Stimulated activated CD8-positive, alpha-beta memory T cell treated with anti-CD3 and anti-CD28 coated beads, Interleukin-12 subunit alpha, Interleukin-12 subunit beta, amount 100 ng/mL, for 4 hours (primary cell): ENCODE results near the gene MTRF1L.
"Not testable (repeated sequence)": the region's sequence is repeated elsewhere in the genome, so short reads cannot be mapped to it uniquely, and the experiment has no call there.

Experiments
- DNase-seq: peaks from one replicate; pipeline ENCODE4 v3.0.0-alpha.2; 2020; ENCODE audit warnings: low read depth

Gene MTRF1L

DNA sequence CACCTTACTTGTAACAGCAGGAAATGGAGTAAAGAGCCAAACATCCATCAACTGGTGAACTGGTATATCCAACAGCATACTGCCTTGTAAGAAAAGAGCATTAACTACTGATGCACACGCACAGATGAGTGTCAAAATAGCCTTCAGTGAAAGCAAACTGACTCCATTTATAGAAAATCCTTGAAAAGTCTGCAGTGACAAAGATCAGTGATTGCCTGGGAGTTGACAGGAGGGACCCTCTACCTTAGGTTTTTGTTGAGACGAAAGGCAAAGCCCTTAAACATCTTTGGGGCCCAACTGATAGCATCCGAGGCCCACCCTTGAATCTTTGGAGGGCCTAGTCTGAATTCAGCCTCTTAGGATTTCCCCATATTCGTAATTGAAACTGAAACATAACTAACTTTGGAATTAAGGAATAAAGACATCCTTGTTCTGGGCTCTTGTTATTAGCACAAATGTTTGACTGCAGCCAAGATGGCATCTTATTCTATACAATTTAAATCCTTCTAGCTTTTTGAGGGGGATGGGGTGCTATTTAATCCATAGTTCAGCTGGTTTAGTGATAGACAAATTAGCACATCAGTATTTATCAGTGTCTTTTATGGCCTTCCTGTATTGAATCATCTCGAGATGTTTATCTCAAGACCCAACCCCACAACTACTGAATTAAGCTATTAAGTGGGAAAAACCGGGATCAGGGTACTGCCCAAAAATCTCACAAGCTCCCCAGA lies 32.7 kb downstream of the MTRF1L start:
- DNase-seq, result no peak

DNA sequence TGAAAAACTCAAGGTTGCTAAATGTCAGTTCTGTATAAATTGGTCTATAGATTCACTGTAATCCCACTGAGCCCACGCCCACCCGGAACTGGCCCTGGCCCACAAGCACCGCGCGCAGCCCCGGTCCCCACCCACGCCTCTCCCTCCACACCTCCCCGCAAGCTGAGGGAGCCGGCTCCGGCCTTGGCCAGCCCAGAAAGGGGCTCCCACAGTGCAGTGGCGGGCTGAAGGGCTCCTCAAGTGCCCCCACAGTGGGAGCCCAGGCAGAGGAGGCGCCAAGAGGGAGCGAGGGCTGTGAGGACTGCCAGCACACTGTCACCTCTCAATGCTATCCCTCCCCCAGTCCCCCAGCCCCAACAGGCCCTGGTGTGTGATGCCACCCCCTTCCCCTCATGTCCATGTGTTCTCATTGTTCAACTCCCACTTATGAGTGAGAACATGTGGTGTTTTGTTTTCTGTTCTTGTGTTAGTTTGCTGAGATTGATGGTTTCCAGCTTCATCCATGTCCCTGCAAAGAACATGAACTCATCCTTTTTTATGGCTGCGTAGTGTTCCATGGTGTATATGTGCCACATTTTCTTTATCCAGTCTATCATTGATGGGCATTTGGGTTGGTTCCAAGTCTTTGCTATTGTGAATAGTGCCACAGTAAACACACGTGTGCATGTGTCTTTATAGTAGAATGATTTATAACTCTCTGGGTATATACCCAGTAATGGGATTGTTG lies 36.2 kb downstream of the MTRF1L start:
- not testable (repeated sequence) for DNase-seq

GRCh38 chr6:152959333-152959732 lies 43.2 kb downstream of the MTRF1L start:
- no peak for DNase-seq

- DNase-seq, result no peak
Observed at GRCh38 chr6:152957796-152958195, 44.7 kb downstream of the MTRF1L start.

DNA sequence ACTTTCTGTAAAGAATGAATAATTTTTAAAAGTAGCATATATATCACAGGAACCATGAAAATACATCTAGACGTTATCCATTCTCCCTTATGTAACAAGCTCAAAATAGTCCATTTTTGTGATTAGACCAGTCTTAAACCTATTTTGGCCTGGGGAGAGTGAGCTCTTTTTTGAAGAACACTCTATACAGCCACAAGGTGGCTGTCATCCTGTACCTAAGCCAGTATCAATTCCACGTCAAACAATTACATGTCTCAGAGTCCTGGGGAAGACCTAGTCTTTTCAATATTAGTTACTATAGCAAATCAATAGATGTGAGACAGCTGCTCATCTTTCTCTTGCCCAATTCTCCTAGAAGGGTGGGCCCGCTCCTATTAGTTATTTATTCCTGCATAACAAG lies 48.1 kb downstream of the MTRF1L start:
- DNase-seq, result no peak

GRCh38 chr6:152952866-152953509 lies 49.5 kb downstream of the MTRF1L start:
- no peak for DNase-seq

GRCh38 chr6:152952045-152952444 lies 50.5 kb downstream of the MTRF1L start:
- DNase-seq, result no peak

DNA sequence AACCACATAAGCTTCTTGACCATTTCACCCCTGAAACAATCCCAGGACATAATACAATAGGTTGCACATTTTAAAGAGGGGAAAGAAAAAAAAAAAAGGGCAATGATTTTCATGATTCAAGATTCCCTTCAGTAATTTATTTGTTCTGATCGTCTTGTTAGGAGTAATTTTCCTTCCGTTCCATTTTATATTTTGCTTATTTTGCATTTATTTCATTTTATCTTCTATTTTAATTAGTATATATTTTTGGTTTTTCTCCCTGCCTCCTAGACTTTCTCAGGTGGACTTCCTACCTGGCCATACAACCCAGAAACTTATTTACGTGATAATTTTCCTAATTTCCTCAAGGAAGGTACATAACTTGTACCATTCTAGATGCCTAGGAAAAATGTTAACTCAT lies 52.3 kb downstream of the MTRF1L start:
- DNase-seq, result no peak

- DNase-seq, result no peak
Observed at GRCh38 chr6:152948150-152948768, 54.2 kb downstream of the MTRF1L start.

- DNase-seq, result no peak
Observed at GRCh38 chr6:152946995-152947394, 55.5 kb downstream of the MTRF1L start.

GRCh38 chr6:152946484-152946883 lies 56.0 kb downstream of the MTRF1L start:
- no peak for DNase-seq

GRCh38 chr6:152943260-152943897 lies 59.1 kb downstream of the MTRF1L start:
- no peak for DNase-seq

- DNase-seq, result no peak
Observed at GRCh38 chr6:152942319-152942869, 60.1 kb downstream of the MTRF1L start.

DNA sequence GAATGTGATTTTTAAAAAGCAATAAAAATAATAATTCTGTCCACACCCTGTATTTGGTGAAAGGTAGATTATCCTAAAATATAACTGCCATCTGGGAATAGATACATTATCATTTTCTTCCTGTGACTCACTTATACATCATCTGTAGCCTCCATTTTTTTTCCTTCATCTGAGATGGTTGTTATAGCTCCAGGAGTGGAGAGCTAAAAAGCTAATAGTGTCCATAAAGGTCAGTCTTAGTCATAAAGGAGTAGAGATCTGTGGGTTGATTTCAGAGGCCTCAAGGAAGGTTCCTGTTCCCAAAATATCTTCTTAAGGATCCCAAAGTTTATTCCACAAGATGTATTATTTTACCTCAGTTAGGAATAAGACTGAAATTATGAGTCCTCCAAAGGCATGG lies 60.8 kb downstream of the MTRF1L start:
- DNase-seq, result no peak
